C4-2B (cell line): ENCODE measurements around the gene APOC1.

Source experiments
- ZFX ChIP-seq: fragments of 450-650 bp; IDR thresholded peaks from 2 replicates; pipeline ENCODE4 v1.6.1; 2017
- TF ChIP-seq, protein P1 (sequence below): fragments of 450-650 bp; conservative IDR thresholded peaks from 2 replicates; pipeline ENCODE4 v1.5.1; 2017; ENCODE audit warnings: mild to moderate bottlenecking

DNA sequence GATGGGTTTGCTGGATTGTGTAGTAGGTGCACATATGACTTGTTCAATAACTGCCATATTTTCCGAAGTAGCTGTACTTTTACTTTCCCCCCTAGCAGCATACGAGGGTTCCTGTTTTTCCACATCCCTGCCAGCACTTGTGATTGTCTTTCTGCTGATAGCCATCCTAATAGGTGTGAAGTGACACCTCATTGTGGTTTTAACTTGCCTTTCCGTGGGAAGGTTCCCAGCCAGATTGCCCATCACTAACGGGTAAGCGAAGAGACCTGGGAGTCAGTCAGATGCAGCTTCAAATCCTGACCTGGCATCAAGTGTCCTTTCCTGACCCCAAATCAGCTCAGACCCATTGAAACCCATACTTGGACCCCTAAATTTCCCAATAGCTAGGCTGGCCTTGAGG lies 45.3 kb downstream of the APOC1 start:
- TF ChIP-seq, protein P1, sequence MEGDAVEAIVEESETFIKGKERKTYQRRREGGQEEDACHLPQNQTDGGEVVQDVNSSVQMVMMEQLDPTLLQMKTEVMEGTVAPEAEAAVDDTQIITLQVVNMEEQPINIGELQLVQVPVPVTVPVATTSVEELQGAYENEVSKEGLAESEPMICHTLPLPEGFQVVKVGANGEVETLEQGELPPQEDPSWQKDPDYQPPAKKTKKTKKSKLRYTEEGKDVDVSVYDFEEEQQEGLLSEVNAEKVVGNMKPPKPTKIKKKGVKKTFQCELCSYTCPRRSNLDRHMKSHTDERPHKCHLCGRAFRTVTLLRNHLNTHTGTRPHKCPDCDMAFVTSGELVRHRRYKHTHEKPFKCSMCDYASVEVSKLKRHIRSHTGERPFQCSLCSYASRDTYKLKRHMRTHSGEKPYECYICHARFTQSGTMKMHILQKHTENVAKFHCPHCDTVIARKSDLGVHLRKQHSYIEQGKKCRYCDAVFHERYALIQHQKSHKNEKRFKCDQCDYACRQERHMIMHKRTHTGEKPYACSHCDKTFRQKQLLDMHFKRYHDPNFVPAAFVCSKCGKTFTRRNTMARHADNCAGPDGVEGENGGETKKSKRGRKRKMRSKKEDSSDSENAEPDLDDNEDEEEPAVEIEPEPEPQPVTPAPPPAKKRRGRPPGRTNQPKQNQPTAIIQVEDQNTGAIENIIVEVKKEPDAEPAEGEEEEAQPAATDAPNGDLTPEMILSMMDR: no peak
- no peak for TF ChIP-seq ZFX
